Measurements from ENCODE around the gene DLGAP1. TPM values are rescaled to one million over a fixed set of nuclear protein-coding genes. Genes with fewer than 3 reads are reported as not detected.
"Not testable (repeated sequence)": the region's sequence is repeated elsewhere in the genome, so short reads cannot be mapped to it uniquely, and the experiment has no call there.

Gene DLGAP1
- total RNA-seq, 1 donor from 2014 or later, result 0.05 TPM

DNA sequence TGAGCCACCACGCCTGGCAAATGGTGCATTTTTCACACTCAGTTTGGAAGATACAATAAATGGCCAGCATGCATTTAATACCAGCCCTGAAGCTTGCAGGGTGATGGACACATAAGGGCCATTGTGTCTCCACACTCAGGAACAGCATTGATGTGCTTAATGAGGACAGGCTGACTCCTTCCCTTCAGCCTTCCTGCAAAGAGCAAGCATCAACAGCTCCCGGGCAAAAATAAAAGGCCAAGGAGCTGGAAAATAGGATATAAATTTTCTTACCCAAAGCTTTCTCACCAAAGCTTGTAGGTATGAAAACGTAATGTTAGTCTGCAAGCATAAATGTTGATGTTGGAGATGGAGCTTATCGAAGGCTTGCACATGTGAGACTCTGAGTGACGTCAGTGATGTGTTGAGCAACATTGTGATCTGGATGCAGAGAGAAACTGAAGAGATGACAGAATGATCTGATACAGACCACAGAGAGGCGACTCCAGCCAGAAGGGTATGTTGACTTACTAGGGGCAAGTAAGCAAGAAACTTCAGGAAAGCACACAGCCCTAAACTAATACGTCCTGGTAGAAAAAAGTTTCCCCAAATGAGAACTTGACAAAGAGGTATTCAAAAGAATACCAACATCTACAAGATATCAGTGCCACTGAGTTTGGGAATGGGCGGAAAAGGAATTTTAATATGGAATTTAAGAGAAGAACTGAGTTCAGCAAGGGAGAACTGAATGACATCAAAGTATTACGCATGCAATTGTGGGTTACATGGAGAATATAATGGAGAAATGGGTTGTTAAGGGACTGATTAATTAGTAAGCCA is 748.6 kb downstream of the DLGAP1 start:
- intact Hi-C loops (cut with micrococcal nuclease), result loop anchor here (10.0 kb wide), 2 partner anchors 298 to 358 kb away; no protein-coding TSS in a partner anchor
- Histone ChIP-seq H3K4me3 (no peak overlapping the region), H3K36me3 (no peaks in the 10 kb centered on the region), H3K4me1 (peaks cover 17% of the 10 kb centered on the region), H3K27me3 (ENCODE audit: low read depth) (no peaks in the 10 kb centered on the region), H3K9me3 (replicated peaks) (no peaks in the 10 kb centered on the region), H3K27ac (replicated peaks) (no peak overlapping the region)
- DNase-seq, result no peak
- TF ChIP-seq, protein P1, sequence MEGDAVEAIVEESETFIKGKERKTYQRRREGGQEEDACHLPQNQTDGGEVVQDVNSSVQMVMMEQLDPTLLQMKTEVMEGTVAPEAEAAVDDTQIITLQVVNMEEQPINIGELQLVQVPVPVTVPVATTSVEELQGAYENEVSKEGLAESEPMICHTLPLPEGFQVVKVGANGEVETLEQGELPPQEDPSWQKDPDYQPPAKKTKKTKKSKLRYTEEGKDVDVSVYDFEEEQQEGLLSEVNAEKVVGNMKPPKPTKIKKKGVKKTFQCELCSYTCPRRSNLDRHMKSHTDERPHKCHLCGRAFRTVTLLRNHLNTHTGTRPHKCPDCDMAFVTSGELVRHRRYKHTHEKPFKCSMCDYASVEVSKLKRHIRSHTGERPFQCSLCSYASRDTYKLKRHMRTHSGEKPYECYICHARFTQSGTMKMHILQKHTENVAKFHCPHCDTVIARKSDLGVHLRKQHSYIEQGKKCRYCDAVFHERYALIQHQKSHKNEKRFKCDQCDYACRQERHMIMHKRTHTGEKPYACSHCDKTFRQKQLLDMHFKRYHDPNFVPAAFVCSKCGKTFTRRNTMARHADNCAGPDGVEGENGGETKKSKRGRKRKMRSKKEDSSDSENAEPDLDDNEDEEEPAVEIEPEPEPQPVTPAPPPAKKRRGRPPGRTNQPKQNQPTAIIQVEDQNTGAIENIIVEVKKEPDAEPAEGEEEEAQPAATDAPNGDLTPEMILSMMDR (IDR thresholded peaks at IDR 0.05; ENCODE audit: borderline replicate concordance), result no peak

DNA sequence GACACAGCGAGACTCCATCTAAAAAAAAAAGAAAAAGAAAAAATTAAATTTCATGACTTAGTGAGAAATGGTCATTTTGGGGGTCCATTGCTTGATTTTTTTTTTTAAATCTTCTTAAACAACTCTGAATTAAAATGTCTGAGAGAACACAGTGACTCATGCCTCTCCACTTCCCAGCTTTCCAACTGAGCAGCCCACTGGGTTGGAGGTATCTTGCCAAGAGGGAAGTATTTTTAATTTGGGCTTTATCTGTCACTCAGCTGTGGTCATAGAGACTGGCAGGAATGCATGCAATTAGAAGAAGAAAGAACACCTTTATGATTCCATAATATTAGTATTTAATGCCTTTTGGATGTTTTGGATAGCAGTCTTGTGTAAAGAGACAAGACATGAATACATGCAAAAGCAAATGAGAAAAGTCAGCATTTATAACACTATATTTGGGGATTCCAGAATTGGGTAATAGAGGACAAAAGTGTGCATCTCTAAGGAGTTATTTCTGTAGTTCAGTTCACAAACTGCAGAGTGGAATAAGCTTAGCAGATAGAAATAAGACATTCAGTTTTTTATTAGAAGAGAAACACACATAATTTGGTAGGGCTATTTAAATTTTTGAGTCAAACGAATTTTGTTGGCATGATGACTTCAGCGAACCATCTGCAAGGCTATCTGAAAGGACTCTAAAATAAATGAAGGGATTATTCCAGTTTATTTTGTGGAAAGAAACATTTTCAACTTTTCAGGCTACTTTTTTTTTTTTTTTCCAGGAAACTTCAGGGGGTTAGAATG is 750.4 kb downstream of the DLGAP1 start:
- peaks cover 17% of the 10 kb centered on the region for H3K4me1 ChIP-seq
- DNase-seq, result no peak
- no peak overlapping the region for H3K27ac ChIP-seq (replicated peaks)
- intact Hi-C loops (cut with micrococcal nuclease), result loop anchor here (5.0 to 10.0 kb wide), 3 partner anchors 168 to 360 kb away; no protein-coding TSS in a partner anchor
- H3K27me3 ChIP-seq (ENCODE audit: low read depth), result no peaks in the 10 kb centered on the region
- no peak overlapping the region for H3K4me3 ChIP-seq
- H3K36me3 ChIP-seq, result no peaks in the 10 kb centered on the region
- TF ChIP-seq, protein P1 (IDR thresholded peaks at IDR 0.05; ENCODE audit: borderline replicate concordance), result no peak
- H3K9me3 ChIP-seq (replicated peaks), result no peaks in the 10 kb centered on the region

DNA sequence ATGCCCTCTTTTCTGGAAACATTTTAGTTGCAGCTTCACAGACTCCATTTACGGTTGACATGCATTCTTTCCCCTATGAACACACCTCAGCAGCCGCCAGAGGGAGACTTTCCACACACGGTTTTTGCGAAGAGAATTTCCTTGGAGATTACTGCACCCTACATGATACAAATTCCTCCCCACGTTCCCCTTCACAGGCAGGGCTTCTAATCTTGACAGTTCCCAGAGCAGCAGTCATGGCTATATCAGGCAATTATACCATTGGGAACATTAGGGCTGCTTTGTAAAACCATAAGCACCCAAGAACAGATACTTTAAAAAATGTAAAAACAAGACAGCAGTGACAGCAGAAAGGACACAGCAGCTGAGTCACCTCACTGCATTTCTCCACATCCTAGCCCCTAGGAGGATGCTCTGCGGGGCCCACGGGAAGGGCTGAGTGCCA is 751.4 kb downstream of the DLGAP1 start:
- TF ChIP-seq, protein P1 (IDR thresholded peaks at IDR 0.05; ENCODE audit: borderline replicate concordance), result peak; percentile 73
- H3K4me3 ChIP-seq, result no peak overlapping the region
- peaks cover under 1% of the 10 kb centered on the region for H3K9me3 ChIP-seq (replicated peaks)
- peak; percentile 44 for DNase-seq
- no peaks in the 10 kb centered on the region for H3K27me3 ChIP-seq (ENCODE audit: low read depth)
- H3K4me1 ChIP-seq, result peaks cover 17% of the 10 kb centered on the region
- no peaks in the 10 kb centered on the region for H3K36me3 ChIP-seq
- no peak overlapping the region for H3K27ac ChIP-seq (replicated peaks)
- intact Hi-C loops (cut with micrococcal nuclease), result loop anchor here (5.0 to 10.0 kb wide), 3 partner anchors 169 to 361 kb away; no protein-coding TSS in a partner anchor

DNA sequence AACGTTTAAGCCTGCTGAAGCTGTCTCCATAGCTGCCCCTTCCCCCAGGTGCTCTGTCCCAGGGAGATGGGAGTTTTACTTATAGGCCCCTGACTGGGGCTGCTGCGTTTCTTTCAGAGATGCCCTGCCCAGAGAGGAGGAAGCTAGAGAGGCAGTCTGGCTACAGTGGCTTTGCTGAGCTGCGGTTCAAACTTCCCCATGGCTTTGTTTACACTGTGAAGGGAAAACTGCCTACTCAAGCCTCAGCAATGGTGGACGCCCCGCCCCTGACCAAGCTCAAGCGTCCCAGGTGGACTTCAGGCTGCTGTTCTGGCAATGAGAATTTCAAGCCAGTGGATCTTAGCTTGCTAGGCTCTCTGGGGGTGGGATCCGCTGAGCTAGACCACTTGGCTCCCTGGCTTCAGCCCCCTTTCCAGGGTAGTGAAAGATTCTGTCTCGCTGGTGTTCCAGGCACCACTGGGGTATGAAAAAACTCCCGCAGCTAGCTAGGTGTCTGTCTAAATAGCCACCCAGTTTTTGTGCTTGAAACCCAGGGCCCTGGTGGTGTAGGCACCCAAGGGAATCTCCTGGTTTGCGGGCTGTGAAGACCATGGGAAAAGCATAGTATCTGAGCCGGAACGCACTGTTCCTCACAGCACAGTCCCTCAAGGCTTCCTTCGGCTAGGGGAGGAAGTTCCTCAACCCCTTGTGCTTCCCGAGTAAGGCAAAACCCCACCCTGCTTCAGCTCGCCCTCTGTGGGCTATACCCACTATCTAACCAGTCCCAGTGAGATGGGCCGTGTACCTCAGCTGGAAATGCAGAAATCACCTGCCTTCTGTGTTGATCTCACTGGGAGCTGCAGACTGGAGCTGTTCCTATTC is 755.2 kb downstream of the DLGAP1 start:
- H3K36me3 ChIP-seq; H3K4me3 ChIP-seq; H3K27me3 ChIP-seq (ENCODE audit: low read depth): not testable (repeated sequence)
- Histone ChIP-seq H3K9me3 (replicated peaks) (peaks cover 17% of the 10 kb centered on the region), H3K27ac (replicated peaks) (peak overlapping the region; percentile 48), H3K4me1 (peaks cover 17% of the 10 kb centered on the region)
- peak; percentile 36 for DNase-seq
- intact Hi-C loops (cut with micrococcal nuclease), result loop anchor here (5.0 to 10.0 kb wide), 3 partner anchors 172 to 365 kb away; no protein-coding TSS in a partner anchor

DNA sequence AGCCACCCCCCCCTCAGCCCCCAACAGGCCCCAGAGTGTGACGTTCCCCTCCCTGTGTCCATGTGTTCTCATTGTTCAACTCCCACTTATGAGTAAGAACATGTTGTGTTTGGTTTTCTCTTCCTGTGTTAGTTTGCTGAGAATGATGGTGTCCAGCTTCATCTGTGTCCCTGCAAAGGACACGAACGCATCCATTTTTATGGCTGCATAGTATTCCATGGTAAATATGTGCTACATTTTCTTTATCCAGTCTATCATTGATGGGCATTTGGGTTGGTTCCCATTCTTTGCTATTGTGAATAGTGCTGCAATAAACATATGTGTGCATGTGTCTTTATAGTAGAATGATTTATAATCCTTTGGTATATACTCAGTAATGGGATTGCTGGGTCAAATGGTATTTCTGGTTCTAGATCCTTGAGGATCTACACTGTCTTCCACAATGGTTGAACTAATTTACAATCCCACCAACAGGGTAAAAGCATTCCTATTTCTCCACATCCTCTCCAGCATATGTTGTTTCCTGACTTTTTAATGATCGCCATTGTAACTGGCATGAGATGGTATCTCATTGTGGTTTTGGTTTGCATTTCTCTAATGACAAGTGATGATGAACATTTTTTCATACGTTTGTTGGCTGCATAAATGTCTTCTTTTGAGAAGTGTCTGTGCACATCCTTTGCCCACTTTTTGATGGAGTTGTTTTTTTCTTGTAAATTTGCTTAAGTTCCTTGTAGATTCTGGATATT is 760.9 kb downstream of the DLGAP1 start:
- intact Hi-C loops (cut with micrococcal nuclease); H3K4me1 ChIP-seq; H3K27ac ChIP-seq (replicated peaks): not testable (repeated sequence)

More for the DNA sequence above, 760.9 kb downstream of the DLGAP1 start:
- not testable (repeated sequence) for H3K4me3 ChIP-seq; H3K36me3 ChIP-seq; DNase-seq; H3K27me3 ChIP-seq (ENCODE audit: low read depth)
- H3K9me3 ChIP-seq (replicated peaks), result peaks cover 17% of the 10 kb centered on the region
